IMR-90 (cell line): Measurements from ENCODE around the gene OR1L1. TPM values are rescaled to one million over a fixed set of nuclear protein-coding genes. Genes with fewer than 3 reads are reported as not detected.

Experiments
- ATAC-seq: fragments of 200-7000 bp; cut with Tn5 transposase; 2 replicates; pipeline ENCODE4 v1.9.1; 2020; ENCODE audit warnings: low read depth, mild to moderate bottlenecking, moderate library complexity
- Bru-seq: library from RNA; stranded (reverse); fragments of 400-500 nt; gene quantifications from one replicate; lab custom pipeline; 2021; lab: Mats Ljungman, UMichigan
- BruChase-seq, 2 experiments: library from RNA; stranded (reverse); fragments of 400-500 nt; gene quantifications; one replicate each; lab custom pipeline; 2021; lab: Mats Ljungman, UMichigan
- BruUV-seq: library from RNA; stranded (reverse); fragments of 400-500 nt; replicated peaks from 2 replicates; lab custom pipeline; 2021; lab: Mats Ljungman, UMichigan
- CTCF ChIA-PET: fragments of 300-600 bp; formaldehyde crosslinking; extraction: SDS; loops from one replicate; lab custom pipeline; 2021; ENCODE audit warnings: antibody characterized with exemption; lab: Yijun Ruan, JAX
- POLR2A ChIA-PET: fragments of 300-600 bp; sonication (Branson Sonifier 250); formaldehyde crosslinking; loops from one replicate; lab custom pipeline; 2022; ENCODE audit warnings: antibody characterized with exemption; ENCODE audit not compliant: unreplicated experiment; lab: Charles Lee
- DNase-seq: peaks from one replicate; pipeline ENCODE4 v3.0.0; 2013
- H2AFZ ChIP-seq: replicated peaks from 2 replicates; pipeline ENCODE3; 2013; ENCODE audit warnings: low read length, mild to moderate bottlenecking; ENCODE audit not compliant: poor library complexity
- H2AK5ac ChIP-seq: 2 replicates; pipeline ENCODE4 v1.6.1; 2013; ENCODE audit warnings: low read depth, low read length, inconsistent platforms
- H2AK9ac ChIP-seq: replicated peaks from 2 replicates; pipeline ENCODE3; 2013; ENCODE audit warnings: mild to moderate bottlenecking, low read depth, low read length, moderate library complexity; ENCODE audit not compliant: poor library complexity
- H2BK120ac ChIP-seq: 2 replicates; pipeline ENCODE4 v1.6.1; 2013; ENCODE audit warnings: low read depth, low read length, inconsistent platforms
- H2BK15ac ChIP-seq: 3 replicates; pipeline ENCODE4 v1.6.1; 2013; ENCODE audit warnings: low read depth, low read length, inconsistent platforms
- H2BK20ac ChIP-seq: 2 replicates; pipeline ENCODE4 v1.6.1; 2013; ENCODE audit warnings: low read depth, mild to moderate bottlenecking, inconsistent platforms, low read length, moderate library complexity
- H2BK5ac ChIP-seq: 2 replicates; pipeline ENCODE4 v1.6.1; 2013; ENCODE audit warnings: mild to moderate bottlenecking, low read depth, low read length, inconsistent platforms; ENCODE audit not compliant: poor library complexity, severe bottlenecking
- H3K14ac ChIP-seq: replicated peaks from 2 replicates; pipeline ENCODE4 v1.6.1; 2013; ENCODE audit warnings: low read depth, low read length, inconsistent platforms
- H3K18ac ChIP-seq: 2 replicates; pipeline ENCODE4 v1.6.1; 2013; ENCODE audit warnings: low read depth, low read length, control low read depth
- H3K23ac ChIP-seq: 2 replicates; pipeline ENCODE4 v1.6.1; 2013; ENCODE audit warnings: low read depth, low read length, inconsistent platforms
- H3K27ac ChIP-seq: 2 replicates; pipeline ENCODE4 v1.5.1; 2013; ENCODE audit warnings: mild to moderate bottlenecking, control low read depth, low read length; ENCODE audit not compliant: insufficient read depth
- H3K27me3 ChIP-seq: 2 replicates; pipeline ENCODE4 v1.6.1; 2013; ENCODE audit warnings: low read length; ENCODE audit not compliant: control insufficient read depth, insufficient read depth
- H3K36me3 ChIP-seq: 2 replicates; pipeline ENCODE4 v1.6.1; 2013; ENCODE audit warnings: low read length, mixed read lengths; ENCODE audit not compliant: control insufficient read depth, insufficient read depth
- H3K4ac ChIP-seq: 2 replicates; pipeline ENCODE4 v1.6.1; 2013; ENCODE audit warnings: low read depth, low read length, inconsistent platforms
- H3K4me1 ChIP-seq: 2 replicates; pipeline ENCODE4 v1.6.1; 2013; ENCODE audit warnings: low read length, mixed read lengths; ENCODE audit not compliant: control insufficient read depth, insufficient read depth
- H3K4me2 ChIP-seq: 2 replicates; pipeline ENCODE4 v1.6.1; 2013; ENCODE audit warnings: low read depth, mild to moderate bottlenecking, control low read depth, low read length, moderate library complexity
- H3K4me3 ChIP-seq: 2 replicates; pipeline ENCODE4 v1.5.1; 2013; ENCODE audit warnings: low read depth, mild to moderate bottlenecking, control low read depth, low read length, moderate library complexity; ENCODE audit not compliant: insufficient read depth
- H3K56ac ChIP-seq: 2 replicates; pipeline ENCODE4 v1.6.1; 2013; ENCODE audit warnings: low read length, inconsistent platforms; ENCODE audit not compliant: insufficient read depth; ENCODE audit errors: extremely low read depth
- H3K79me1 ChIP-seq, 2 experiments: 2 replicates each; pipeline ENCODE4 v1.6.1; 2013; ENCODE audit warnings: low read length in 2 of 2, inconsistent platforms in 1 of 2, low read depth in 1 of 2
- H3K9ac ChIP-seq: 2 replicates; pipeline ENCODE4 v1.6.1; 2013; ENCODE audit warnings: low read depth, low read length, control low read depth
- H3K9me1 ChIP-seq: 2 replicates; pipeline ENCODE4 v1.6.1; 2013; ENCODE audit warnings: low read length, inconsistent platforms; ENCODE audit not compliant: insufficient read depth
- H3K9me3 ChIP-seq: 2 replicates; pipeline ENCODE4 v1.6.1; 2013; ENCODE audit warnings: low read length; ENCODE audit not compliant: control insufficient read depth, insufficient read depth
- H4K20me1 ChIP-seq: 2 replicates; pipeline ENCODE4 v1.6.1; 2013; ENCODE audit warnings: low read length, inconsistent platforms; ENCODE audit not compliant: insufficient read depth
- H4K5ac ChIP-seq: 2 replicates; pipeline ENCODE4 v1.6.1; 2013; ENCODE audit warnings: mild to moderate bottlenecking, low read depth, low read length, control low read depth
- H4K8ac ChIP-seq, 2 experiments: 2 replicates each; pipeline ENCODE4 v1.6.1; 2013; ENCODE audit warnings: low read depth in 2 of 2, low read length in 2 of 2, control low read depth in 1 of 2, inconsistent platforms in 1 of 2
- H4K91ac ChIP-seq: 2 replicates; pipeline ENCODE4 v1.6.1; 2013; ENCODE audit warnings: low read depth, low read length, inconsistent platforms; ENCODE audit not compliant: insufficient read depth
- CEBPB ChIP-seq: IDR thresholded peaks from 2 replicates; pipeline ENCODE4 v1.6.1; 2012; ENCODE audit warnings: low read depth, low read length, improper control_type of control experiment
- CHD1 ChIP-seq: IDR thresholded peaks from 2 replicates; pipeline ENCODE4 v1.6.1; 2012; ENCODE audit warnings: low read depth, low read length, improper control_type of control experiment
- FOS ChIP-seq: fragments of 150-350 bp; IDR thresholded peaks from 2 replicates; pipeline ENCODE4 v1.6.1; 2016; ENCODE audit warnings: low read depth, low read length
- MAZ ChIP-seq: IDR thresholded peaks from 2 replicates; pipeline ENCODE4 v1.6.1; 2012; ENCODE audit warnings: low read depth, mild to moderate bottlenecking, low read length, improper control_type of control experiment, moderate library complexity, borderline replicate concordance
- MXI1 ChIP-seq: IDR thresholded peaks from 2 replicates; pipeline ENCODE4 v1.6.1; 2012; ENCODE audit warnings: low read depth, mild to moderate bottlenecking, low read length, moderate library complexity, borderline replicate concordance
- NFE2L2 ChIP-seq: fragments of 150-350 bp; IDR thresholded peaks from 2 replicates; pipeline ENCODE4 v1.6.1; 2016; ENCODE audit warnings: low read depth, mild to moderate bottlenecking, low read length
- POLR2A ChIP-seq: IDR thresholded peaks from 2 replicates; pipeline ENCODE4 v1.6.1; 2012; ENCODE audit warnings: mild to moderate bottlenecking, low read depth, low read length
- RAD21 ChIP-seq: IDR thresholded peaks from 2 replicates; pipeline ENCODE4 v1.6.1; 2012; ENCODE audit warnings: low read length, improper control_type of control experiment
- RCOR1 ChIP-seq: IDR thresholded peaks from 2 replicates; pipeline ENCODE4 v1.6.1; 2012; ENCODE audit warnings: mild to moderate bottlenecking, low read length, improper control_type of control experiment; ENCODE audit not compliant: insufficient replicate concordance
- RFX5 ChIP-seq: IDR thresholded peaks from 2 replicates; pipeline ENCODE4 v1.8.0; 2012; ENCODE audit warnings: low read depth, mild to moderate bottlenecking, low read length, moderate library complexity
- SMC3 ChIP-seq: fragments of 150-350 bp; IDR thresholded peaks from 2 replicates; pipeline ENCODE4 v1.6.1; 2016; ENCODE audit warnings: low read depth, mild to moderate bottlenecking, antibody characterized with exemption, low read length, moderate library complexity
- USF2 ChIP-seq: fragments of 150-350 bp; IDR thresholded peaks from 2 replicates; pipeline ENCODE4 v1.6.1; 2017; ENCODE audit warnings: mild to moderate bottlenecking, antibody characterized with exemption, low read length, low read depth
- WGBS, 2 experiments: methylation state at CpG; one replicate each; pipeline versions ENCODE4 v1.1.5 to v1.1.7; 2013; ENCODE audit warnings: missing lambda C conversion rate in 2 of 2; ENCODE audit not compliant: insufficient read length in 1 of 2; ENCODE audit errors: extremely low coverage in 2 of 2; 5-methylcytosine and 5-hydroxymethylcytosine counted together
- dilution Hi-C: fragments of 300-500 bp; cut with HindIII; formaldehyde crosslinking; loops from one replicate; pipeline ENCODE4 v1.14.3; 2018; ENCODE audit warnings: low sequenced_read_pairs; ENCODE audit not compliant: unreplicated experiment
- in situ Hi-C: fragments of 300-500 bp; cut with MboI; formaldehyde crosslinking; loops from 3 replicates; pipeline ENCODE4 v1.14.3; 2019; ENCODE audit warnings: low sequenced_read_pairs, inconsistent platforms, mixed read lengths
- intact Hi-C: fragments of 100-400 bp; cut with micrococcal nuclease; formaldehyde crosslinking; loops from 2 replicates; pipeline ENCODE4 v1.10.0; 2022
- long read RNA-seq: library from polyadenylated mRNA; unstranded; transcript quantifications from one replicate; pipeline ENCODE4 v2.0.0, GENCODE V29; 2021; ENCODE audit not compliant: unreplicated experiment
- polyA plus RNA-seq, 3 experiments: library from polyadenylated mRNA; depleted of rRNA; stranded (reverse); fragments of >200 nt; gene quantifications; 2 replicates each; pipeline ENCODE4 v1.2.3, GENCODE V29; 2012; ENCODE audit warnings: low replicate concordance in 1 of 3
- total RNA-seq: library from RNA; depleted of rRNA; stranded (reverse); fragments of >200 nt; gene quantifications from 2 replicates; pipeline ENCODE4 v1.2.3, GENCODE V29; 2012; rRNA removed
- TF ChIP-seq, protein P1 (sequence below): conservative IDR thresholded peaks from 2 replicates; pipeline ENCODE4 v1.5.1; 2012; ENCODE audit warnings: mild to moderate bottlenecking, low read depth, low read length, improper control_type of control experiment
- TF ChIP-seq, protein P2 (sequence below): fragments of 150-350 bp; IDR thresholded peaks from 2 replicates; pipeline ENCODE4 v1.6.1; 2016; ENCODE audit warnings: low read depth, mild to moderate bottlenecking, low read length, moderate library complexity, borderline replicate concordance

The OR1L1 gene, protein sequence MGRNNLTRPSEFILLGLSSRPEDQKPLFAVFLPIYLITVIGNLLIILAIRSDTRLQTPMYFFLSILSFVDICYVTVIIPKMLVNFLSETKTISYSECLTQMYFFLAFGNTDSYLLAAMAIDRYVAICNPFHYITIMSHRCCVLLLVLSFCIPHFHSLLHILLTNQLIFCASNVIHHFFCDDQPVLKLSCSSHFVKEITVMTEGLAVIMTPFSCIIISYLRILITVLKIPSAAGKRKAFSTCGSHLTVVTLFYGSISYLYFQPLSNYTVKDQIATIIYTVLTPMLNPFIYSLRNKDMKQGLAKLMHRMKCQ
- total RNA-seq = not detected in 2 replicates
- polyA plus RNA-seq (2012; rRNA removed) = not detected in 2 replicates
- polyA plus RNA-seq (2012; cell fraction: cytosol; rRNA removed) = not detected in 2 replicates
- not detected in 2 replicates for polyA plus RNA-seq (2012; cell fraction: nucleus; rRNA removed; ENCODE audit: low replicate concordance)
- not detected for Bru-seq, nascent RNA
- BruChase-seq, experiment 1, labeled RNA remaining after a 6-hour chase = not detected
- BruChase-seq, experiment 2, labeled RNA remaining after a 2-hour chase = not detected
- long read RNA-seq = 0 reads

DNA sequence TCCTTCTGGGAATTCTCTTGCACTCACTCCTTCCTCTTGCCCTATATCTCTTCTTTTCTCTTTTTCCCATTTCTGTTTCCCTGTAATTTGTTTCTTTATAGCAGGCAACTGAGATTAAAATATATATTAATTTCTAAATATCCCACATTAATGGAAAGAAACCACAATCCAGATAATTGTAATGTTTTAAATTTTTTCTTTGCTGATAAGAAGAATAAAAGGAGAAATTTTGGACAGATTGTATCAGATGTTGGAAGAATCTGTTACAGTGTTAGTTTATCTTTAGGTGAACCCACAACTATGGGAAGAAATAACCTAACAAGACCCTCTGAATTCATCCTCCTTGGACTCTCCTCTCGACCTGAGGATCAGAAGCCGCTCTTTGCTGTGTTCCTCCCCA lies at the start of gene OR1L1:
TSS of gene OR1L1 (plus strand) at position 301 of the 400 bp plus-strand sequence. CDS start at position 301, 0 bp downstream.
- no peaks in the 10 kb centered on the region for H3K36me3 ChIP-seq
- H4K91ac ChIP-seq = no peak within 1 kb of the TSS
- H3K14ac ChIP-seq = no peak within 1 kb of the TSS
- H3K4me3 ChIP-seq = no peak within 1 kb of the TSS
- intact Hi-C loops (no loop called here), dilution Hi-C loops (no loop called here), in situ Hi-C loops (no loop called here)
- H4K5ac ChIP-seq = no peak within 1 kb of the TSS
- H2AK5ac ChIP-seq = no peak within 1 kb of the TSS
- no peak within 1 kb of the TSS for H3K4me2 ChIP-seq
- BruUV-seq = no TSS peak
- no peak within 1 kb of the TSS for H2AFZ ChIP-seq
- H3K4ac ChIP-seq = no peak within 1 kb of the TSS
- H3K9ac ChIP-seq = no peak within 1 kb of the TSS
- H3K79me1 ChIP-seq = no peaks in the 10 kb centered on the region
- no peaks in the 10 kb centered on the region for H3K9me3 ChIP-seq
- H3K9me1 ChIP-seq = no peaks in the 10 kb centered on the region; the same call in 1 of the 2 replicates
- no peak within 1 kb of the TSS for H3K18ac ChIP-seq
- no peaks in the 10 kb centered on the region for H3K27me3 ChIP-seq
- no peak within 1 kb of the TSS for H3K56ac ChIP-seq
- no peak within 1 kb of the TSS for H3K23ac ChIP-seq
- no peak within 1 kb of the TSS for H2BK20ac ChIP-seq
- ATAC-seq (no peak), DNase-seq (no peak)
- H4K20me1 ChIP-seq = no peaks in the 10 kb centered on the region
- CTCF ChIA-PET = no interaction called here
- H2BK15ac ChIP-seq = no peak within 1 kb of the TSS
- WGBS, 2 experiments = no CpG with 5 or more reads among the region's 2 CpGs
- no peaks in the 10 kb centered on the region for H3K4me1 ChIP-seq
- no peak within 1 kb of the TSS for H2BK5ac ChIP-seq
- no peak within 1 kb of the TSS for H3K27ac ChIP-seq
- no peak within 1 kb of the TSS for H2AK9ac ChIP-seq
- no peak within 1 kb of the TSS for H4K8ac ChIP-seq
- H2BK120ac ChIP-seq = no peak within 1 kb of the TSS
- POLR2A ChIA-PET = interaction anchor here (0.7 kb wide), 1 partner anchor 183 kb away, joined by 3 read pairs; no protein-coding TSS in a partner anchor
- no peak for TF ChIP-seq RCOR1
- no peak for TF ChIP-seq RFX5
- TF ChIP-seq NFE2L2 = no peak
- no peak for TF ChIP-seq FOS
- TF ChIP-seq POLR2A = no peak
- TF ChIP-seq CHD1 = no peak
- no peak for TF ChIP-seq MAZ
- no peak for TF ChIP-seq MXI1
- TF ChIP-seq SMC3 = no peak
- TF ChIP-seq, protein P1, sequence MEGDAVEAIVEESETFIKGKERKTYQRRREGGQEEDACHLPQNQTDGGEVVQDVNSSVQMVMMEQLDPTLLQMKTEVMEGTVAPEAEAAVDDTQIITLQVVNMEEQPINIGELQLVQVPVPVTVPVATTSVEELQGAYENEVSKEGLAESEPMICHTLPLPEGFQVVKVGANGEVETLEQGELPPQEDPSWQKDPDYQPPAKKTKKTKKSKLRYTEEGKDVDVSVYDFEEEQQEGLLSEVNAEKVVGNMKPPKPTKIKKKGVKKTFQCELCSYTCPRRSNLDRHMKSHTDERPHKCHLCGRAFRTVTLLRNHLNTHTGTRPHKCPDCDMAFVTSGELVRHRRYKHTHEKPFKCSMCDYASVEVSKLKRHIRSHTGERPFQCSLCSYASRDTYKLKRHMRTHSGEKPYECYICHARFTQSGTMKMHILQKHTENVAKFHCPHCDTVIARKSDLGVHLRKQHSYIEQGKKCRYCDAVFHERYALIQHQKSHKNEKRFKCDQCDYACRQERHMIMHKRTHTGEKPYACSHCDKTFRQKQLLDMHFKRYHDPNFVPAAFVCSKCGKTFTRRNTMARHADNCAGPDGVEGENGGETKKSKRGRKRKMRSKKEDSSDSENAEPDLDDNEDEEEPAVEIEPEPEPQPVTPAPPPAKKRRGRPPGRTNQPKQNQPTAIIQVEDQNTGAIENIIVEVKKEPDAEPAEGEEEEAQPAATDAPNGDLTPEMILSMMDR = no peak
- TF ChIP-seq USF2 = no peak
- TF ChIP-seq CEBPB = no peak
- TF ChIP-seq, protein P2, sequence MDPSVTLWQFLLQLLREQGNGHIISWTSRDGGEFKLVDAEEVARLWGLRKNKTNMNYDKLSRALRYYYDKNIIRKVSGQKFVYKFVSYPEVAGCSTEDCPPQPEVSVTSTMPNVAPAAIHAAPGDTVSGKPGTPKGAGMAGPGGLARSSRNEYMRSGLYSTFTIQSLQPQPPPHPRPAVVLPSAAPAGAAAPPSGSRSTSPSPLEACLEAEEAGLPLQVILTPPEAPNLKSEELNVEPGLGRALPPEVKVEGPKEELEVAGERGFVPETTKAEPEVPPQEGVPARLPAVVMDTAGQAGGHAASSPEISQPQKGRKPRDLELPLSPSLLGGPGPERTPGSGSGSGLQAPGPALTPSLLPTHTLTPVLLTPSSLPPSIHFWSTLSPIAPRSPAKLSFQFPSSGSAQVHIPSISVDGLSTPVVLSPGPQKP = no peak
- no peak for TF ChIP-seq RAD21
